DMS153 treated with DMSO at 0.1 percent for 48 hours (cell line): ENCODE results near the gene LPIN1.
"Not testable (repeated sequence)": the region's sequence is repeated elsewhere in the genome, so short reads cannot be mapped to it uniquely, and the experiment has no call there.

ENCODE experiments used
- DNase-seq: peaks from one replicate; lab custom pipeline; 2025; ENCODE audit not compliant: unreplicated experiment; lab: John Stamatoyannopoulos, UW

LPIN1 gene

GRCh38 chr2:11807156-11808015 is 61.0 kb downstream of the LPIN1 start:
- DNase-seq = no peak

GRCh38 chr2:11808016-11808400 is 61.6 kb downstream of the LPIN1 start:
- no peak for DNase-seq

- DNase-seq = no peak
Measured at GRCh38 chr2:11809586-11810236, 63.3 kb downstream of the LPIN1 start.

GRCh38 chr2:11810237-11810977 is 64.0 kb downstream of the LPIN1 start:
- DNase-seq = no peak

- no peak for DNase-seq
Measured at GRCh38 chr2:11811036-11811654, 64.7 kb downstream of the LPIN1 start.

GRCh38 chr2:11812466-11813248 is 66.2 kb downstream of the LPIN1 start:
- no peak for DNase-seq

- DNase-seq = not testable (repeated sequence)
Measured at GRCh38 chr2:11813345-11813744, 66.9 kb downstream of the LPIN1 start.

GRCh38 chr2:11813951-11814350 is 67.5 kb downstream of the LPIN1 start:
- DNase-seq = no peak

- no peak for DNase-seq
Measured at GRCh38 chr2:11814979-11815510, 68.6 kb downstream of the LPIN1 start.

- not testable (repeated sequence) for DNase-seq
Measured at GRCh38 chr2:11816935-11817334, 70.5 kb downstream of the LPIN1 start.

GRCh38 chr2:11819235-11819729 is 72.8 kb downstream of the LPIN1 start:
- no peak for DNase-seq

- DNase-seq = no peak
Measured at GRCh38 chr2:11820650-11821049, 74.2 kb downstream of the LPIN1 start.

GRCh38 chr2:11821705-11822104 is 75.3 kb downstream of the LPIN1 start:
- no peak for DNase-seq

- DNase-seq = not testable (repeated sequence)
Measured at GRCh38 chr2:11822359-11822745, 75.9 kb downstream of the LPIN1 start.

GRCh38 chr2:11822746-11823451 is 76.5 kb downstream of the LPIN1 start:
- DNase-seq = no peak

GRCh38 chr2:11824901-11825828 is 78.7 kb downstream of the LPIN1 start:
- DNase-seq = no peak

- no peak for DNase-seq
Measured at GRCh38 chr2:11827547-11827946, 81.1 kb downstream of the LPIN1 start.

GRCh38 chr2:11828933-11829323 is 82.5 kb downstream of the LPIN1 start:
- DNase-seq = no peak
